ENCODE measurements around the gene CAMKMT.

Gene CAMKMT

DNA sequence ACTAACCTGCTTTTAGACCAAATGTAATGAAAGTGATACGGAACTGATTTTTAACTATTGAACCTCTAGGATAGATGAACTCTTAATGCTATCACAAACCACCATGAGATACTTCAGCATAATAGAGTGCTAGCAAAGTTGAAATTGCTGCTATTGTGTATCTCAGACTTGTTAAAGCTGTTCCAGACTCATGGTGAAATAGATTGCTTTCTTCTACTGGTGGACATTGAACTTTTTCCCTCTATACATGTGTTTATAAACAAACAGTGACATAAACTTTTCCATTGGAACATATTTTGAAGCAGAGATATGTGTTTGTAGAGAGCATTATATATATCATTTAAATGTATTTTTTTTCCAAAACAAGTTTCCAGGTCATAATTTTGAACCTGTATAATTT, 157.3 kb downstream of the CAMKMT start:
- DNase-seq, result no peak

DNA sequence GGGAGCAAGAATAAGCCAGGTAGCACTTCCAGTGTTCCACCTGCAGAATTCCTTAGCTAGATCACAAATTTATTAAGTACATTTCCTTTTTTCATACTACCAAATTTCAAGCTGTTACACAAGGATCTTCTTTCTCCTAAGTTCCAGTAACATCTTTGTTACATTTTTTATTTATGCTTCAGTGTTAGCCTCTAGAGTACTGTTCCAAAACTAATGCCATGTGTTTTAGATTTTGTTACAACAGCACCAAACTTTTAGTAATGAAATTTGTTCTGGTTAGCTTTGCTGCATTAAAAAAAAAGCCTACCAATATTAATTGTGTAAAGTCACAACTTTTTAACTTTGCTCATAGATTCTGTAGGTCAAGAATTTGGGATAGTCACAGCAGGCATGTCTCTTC, 161.1 kb downstream of the CAMKMT start:
- DNase-seq, result no peak

DNA sequence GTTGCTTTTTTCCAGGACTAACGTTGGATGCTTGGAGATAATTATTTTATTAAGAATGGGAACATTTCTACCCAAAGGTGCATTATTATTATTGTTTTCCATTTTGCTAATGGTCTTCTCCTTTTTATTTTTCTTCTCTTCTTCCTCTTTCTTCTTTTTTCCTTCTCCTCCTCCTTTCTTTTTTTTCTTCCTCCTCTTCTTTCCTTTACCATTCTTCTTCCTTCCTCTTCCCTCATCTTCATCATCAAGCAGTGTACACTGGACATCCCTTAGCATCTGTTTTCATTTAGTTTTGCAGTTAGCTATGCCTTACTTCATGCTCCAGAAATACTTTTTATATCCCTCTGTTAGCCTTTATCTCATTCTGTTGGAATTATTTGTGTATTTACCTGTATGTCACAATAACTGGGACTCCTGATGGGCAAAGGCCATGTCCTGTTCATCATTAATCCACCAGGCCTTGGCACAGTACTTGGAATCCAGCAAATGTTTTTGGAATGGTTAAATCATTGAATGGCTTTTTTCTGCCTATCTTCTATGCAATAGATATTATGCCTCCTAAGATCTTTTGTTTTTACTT, 162.7 kb downstream of the CAMKMT start:
- DNase-seq, result no peak

DNA sequence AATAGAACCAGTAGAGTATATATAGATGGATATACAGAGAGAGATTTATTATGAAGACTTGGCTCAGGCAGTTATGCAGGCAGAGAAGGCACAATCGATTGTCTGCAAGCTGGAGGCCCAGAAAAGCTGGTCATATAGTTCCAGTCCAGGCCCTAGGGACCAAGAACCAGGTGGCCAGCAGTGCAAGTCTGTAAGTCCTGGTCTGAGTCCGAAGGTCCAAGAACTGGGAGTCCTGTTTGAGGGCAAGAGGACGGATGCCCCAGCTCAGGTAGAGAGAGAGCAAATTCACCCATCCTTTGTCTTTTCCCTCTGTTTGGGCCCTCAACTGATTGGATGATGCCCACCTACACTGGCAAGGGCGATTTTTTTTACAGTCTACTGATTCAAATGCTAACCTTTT, 164.6 kb downstream of the CAMKMT start:
- no peak for DNase-seq

DNA sequence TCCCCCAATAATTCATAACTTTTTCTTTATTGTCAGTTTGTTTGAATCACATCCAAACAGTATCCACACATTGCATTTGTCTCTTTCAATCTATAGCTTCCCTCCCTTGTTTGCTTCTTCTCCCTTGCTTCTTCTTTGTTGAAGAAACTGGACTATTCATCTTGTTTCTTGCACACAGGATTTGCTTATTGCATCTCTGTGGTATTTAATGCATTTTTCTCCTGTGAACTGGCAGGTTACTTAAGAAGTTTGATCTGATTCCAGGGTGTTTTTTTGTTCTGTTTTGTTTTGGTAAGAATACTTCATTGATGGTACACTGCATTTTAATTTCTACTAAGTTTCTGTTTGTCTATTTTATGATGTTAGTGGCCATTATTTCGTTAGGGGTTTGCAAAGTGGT, 166.8 kb downstream of the CAMKMT start:
- DNase-seq, result no peak

DNA sequence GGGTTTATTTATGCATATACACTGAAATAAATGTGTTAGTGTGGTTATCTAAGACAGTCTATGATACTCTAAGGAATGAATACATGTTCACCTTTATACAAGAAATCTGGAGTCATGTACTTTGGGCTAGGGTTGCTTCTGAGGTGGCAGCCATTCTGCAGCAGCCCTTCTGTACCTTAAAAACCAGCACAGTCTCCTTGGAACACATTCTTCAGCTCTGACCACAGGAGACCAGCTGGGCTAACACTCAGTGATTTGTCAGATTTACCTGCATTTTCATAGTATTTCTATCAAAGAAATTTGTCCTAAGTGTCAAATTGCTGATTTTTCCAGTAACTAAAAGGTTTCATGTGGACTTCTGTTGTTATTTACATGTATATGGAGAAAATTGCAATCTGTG, 167.7 kb downstream of the CAMKMT start:
- DNase-seq, result no peak

DNA sequence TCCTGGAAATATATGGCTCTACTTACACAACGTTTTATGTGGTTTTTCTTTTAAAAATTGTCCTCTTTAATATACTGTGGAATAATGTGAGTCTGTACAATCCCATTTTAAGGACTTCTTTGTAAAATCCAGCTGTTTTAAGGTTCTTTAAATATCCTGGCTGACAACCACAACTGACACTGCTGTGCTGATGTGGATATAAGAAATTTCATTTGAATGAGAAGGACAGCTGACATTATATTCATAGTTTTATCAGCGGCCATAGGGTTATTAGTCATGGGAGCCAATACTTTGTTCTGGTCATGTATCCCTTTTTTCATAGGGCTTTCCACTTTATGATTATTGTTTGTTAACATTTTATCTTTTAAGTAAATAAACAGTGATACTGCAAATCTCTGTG, 169.5 kb downstream of the CAMKMT start:
- DNase-seq, result no peak

DNA sequence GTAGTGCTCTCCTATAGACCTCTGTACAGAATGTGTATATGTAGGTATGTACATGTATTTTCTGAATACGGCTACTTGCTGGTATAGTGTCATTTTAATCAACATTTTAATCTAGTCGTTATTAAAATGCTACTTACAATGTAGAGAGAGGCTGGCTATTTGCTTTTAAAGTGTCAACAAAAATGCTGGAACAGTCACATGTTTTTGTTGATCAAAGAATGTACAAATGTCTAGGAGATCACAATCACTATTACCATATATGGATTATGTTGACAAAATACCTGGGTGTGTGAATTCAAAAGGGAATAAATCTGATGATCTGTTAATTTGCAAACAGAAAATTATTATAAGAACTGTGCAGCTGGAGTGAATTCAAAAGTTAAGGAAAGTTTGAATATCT, 170.3 kb downstream of the CAMKMT start:
- DNase-seq, result no peak

DNA sequence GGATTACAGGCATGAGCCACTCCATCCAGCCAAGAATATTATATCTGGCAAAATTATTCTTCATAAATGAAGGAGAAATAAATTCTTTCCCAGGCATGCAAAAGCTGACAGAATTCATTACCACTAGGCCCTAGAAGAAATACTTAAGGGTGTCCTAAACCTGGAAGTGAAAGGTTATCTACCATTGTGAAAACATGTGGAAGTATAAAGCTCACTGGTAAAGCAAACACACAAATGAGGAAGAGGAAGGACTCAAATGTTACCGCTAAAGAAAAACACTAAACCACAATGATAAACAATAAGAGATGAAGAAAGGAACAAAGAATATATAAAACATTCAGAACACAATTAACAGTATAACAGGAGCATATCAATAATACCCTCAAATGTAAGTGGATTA, 171.8 kb downstream of the CAMKMT start:
- no peak for DNase-seq

DNA sequence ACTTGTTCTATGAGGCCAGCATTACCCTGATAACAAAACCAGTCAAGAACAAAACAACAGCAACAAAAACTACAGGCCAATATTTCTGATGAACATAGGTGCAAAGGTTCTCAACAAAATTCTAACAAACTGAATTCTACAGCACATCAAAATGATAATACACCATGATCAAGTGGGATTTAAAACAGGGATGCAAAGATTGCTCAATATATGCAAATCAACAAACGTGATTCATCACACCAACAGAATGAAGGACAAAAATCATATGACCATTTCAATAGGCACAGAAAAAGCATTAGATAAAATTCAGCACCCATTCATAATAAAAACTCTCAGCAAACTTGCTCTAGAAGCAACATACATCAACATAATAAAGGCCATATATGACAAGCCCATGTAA, 173.6 kb downstream of the CAMKMT start:
- no peak for DNase-seq

DNA sequence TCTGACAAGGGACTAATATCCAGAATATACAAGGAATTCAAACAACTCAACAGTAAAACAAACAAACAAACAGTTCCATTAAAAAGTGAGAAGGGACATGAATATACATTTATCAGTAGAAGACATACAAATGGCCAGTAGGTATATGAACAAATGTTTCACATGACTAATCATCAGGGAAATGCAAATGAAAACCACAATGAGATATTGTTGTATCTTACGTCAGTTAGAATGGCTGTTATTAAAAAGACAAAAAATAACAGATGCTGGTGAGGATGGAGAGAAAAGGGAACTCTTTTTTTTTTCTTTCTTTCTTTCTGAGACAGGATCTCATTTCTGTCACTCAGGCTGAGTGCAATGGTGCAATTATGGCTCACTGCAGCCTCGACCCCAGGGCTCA, 175.5 kb downstream of the CAMKMT start:
- DNase-seq, result no peak

DNA sequence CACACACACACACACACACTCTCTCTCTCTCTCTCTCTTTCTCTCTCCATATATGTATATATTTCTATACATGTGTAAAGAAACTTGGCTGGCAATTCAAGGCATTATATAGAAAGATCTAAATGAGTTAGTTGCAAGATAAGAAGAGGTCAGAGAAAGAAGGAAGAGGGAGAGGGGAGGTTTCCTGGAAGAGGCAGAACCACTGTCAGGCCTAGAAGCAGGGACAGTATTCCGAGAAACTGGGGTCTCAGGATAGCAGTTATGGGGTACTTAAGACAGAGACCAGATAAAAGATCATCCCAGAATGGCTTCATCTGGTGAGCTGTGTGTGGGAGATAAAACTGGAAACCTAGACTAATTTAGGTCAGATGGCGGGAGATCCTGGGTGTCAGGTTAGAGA, 180.8 kb downstream of the CAMKMT start:
- DNase-seq, result no peak

DNA sequence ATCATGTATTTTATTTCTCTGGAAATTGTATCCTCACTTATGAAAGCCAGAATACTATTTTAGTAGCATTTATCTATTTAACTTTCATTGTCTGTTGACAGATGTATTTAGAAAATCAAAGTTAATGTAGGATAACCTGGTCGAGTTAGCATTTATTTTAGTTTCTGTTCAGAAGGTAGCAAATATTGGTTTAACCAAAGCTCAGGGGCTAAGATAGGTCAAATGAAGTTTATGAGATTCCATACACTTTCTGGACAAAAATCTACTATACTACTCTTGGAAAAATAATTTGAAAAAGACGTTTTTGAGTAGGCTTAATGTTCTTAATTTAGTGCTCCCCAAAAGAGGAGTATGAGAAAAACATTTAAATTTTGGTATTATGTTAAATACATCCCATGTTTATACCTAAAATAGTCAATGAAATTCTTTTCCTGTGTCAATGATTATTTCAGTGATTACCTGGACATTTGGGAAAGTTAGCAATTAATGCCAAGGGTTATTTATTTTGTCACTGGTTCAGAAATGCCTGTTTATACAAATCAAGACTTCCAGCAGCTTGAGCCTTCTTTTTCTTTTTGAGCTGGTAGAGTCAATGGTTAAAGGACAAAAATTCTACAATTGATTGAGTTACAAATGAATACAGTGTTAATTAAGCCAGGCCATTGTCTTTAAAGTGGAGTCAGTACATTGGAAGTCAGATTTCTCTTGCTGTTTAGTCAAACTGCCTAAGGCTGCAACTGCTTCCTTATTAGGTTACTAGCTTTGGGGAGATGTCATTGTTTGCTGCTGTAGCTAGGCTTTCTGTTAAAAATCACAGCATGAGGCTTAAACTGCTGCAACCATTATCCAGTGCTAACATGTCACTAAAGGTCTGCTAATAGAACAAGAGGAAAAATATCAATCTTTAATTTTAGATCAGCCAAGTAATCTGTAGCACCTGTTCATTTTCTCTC, 182.3 kb downstream of the CAMKMT start:
- DNase-seq, result no peak

DNA sequence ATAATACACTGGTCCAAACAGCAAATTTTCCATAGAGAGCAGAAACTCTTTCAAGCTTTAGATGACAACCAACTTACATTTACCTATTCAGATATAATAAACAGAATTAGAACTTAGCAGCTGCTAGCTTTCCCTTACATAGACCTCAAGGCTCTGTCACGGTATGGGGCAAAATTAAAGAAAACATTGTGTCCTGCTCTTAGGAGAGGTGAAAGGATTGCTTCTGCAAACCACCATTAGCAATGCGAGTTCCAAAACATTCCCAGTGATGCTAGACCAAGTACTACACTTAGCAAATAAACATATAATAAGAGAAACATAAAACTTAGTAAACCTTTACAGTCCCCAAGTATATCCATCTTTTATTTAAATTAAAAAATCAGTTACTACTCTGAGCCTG, 183.3 kb downstream of the CAMKMT start:
- DNase-seq, result no peak

DNA sequence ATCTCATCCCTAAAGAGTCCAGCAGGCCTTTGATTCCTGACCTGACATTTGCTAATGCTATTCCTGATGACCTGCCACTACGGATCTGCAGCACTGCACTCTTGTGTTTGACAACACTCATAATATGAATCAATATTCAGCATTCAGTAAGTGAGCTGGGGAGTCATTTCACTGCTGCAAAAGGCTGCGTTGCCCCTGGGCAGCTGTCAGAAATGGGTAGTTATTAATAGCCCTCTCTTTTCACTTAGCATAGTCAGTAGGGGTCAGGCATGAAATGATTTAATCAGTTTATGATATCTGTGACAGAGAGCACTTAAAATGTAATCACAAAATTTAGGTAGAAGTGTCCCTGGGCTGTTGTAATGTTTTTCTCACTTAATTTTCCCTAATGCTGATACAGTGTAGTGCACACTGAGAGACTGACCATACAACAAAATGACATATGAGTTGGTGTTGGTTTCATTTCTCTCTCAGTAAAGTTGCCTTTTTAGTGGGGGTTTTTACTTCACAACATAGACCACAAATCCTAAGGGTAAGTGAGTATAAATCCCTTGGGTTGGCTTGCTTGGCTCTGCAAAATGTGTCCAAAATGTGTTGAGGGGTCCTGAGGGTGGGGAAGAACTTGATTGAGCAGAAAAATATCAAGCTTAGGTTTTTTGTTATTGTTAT, 184.8 kb downstream of the CAMKMT start:
- no peak for DNase-seq

DNA sequence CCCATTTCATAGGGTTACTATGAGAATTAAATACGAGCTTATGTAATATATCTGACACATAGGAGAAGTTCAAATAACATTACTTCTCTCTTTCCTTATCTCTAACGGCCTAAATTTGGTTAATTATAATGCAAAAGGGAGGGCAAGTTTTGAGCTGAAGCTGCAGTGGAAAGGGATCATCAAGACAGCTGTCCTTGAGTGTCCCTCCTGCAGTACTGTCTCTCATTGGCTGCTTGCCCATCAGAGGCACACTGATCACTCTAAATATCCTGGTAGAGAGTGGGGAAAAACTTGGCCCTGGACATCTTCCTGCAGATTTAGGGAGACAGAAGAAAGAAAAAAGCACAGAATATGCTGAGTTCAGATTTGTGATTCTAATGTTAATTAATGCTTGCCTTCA, 186.0 kb downstream of the CAMKMT start:
- DNase-seq, result no peak

DNA sequence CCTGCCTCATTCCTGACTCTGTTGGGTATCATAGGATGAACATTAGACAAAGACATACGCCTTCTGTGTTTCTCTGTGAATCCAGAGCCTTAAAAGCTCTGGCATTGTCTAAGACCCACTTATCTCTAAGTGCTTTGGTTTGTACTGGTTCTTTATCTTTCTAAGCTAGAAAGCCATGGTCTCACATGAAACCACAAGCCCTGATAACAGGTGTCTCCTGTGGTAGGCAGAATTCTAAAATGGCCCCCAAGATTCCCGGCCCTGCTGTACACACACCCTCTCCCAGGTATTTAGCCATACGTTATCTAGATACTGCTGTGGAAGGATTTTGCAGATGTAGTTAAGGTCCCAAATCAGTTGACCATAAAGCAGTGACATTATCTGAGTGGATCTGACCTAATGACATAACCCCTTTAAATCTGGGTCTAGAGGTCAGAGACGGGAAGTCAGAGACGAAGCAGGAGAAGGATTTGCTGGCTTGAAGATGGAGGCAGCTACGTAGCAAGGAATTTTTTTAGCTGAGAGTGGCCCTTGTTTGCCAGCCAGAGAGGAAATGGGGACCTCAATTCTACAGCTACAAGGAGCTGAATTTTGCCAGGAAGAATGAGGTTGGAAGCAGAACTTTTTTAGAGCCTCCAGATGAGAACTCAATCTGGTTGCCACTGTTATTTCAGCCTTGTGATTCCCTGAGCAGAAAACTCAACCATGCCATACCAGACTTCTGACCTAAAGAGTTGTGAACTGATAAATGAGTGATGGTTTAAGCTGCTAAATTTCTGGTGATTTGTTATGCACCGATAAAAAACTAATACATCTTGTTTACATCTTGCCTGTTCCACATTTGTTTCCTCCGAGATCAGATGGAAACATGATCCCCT, 186.7 kb downstream of the CAMKMT start:
- DNase-seq, result no peak

DNA sequence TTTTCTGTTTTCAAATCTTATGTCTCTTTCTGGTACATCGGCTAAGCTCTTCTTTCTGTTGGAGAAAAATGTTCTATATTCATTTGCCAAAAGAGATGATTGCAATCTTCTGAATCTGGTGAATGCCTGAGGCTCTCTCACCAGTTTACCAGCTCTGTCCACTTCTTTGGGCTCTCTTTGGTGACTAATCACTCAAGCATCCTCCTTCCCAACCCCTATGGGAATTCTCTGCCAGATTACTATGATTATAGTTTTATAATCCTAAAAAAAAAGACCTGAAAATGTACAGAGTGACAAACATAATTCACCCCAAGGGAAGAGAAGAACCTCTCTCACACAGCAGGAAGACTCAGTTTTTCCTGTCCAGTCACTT, 187.3 kb downstream of the CAMKMT start:
- DNase-seq, result no peak

DNA sequence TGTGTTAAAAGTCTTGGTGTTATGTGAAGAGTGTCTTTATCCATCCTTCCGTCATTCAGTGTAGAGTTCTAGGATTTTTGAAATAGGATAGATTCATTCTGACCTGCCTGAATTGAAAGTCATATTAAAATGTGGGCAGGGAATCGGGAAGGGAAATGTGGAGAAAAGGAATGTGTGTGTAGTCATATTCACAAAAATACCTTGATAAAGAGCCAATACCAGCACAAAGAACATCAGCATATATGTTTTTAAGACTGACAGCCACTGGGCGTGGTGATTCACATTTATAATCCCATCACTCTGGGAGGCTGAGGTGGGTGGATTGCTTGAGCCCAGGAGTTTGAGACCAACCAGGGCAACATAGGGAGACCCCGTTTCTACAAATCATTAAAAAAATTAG, 188.1 kb downstream of the CAMKMT start:
- no peak for DNase-seq

DNA sequence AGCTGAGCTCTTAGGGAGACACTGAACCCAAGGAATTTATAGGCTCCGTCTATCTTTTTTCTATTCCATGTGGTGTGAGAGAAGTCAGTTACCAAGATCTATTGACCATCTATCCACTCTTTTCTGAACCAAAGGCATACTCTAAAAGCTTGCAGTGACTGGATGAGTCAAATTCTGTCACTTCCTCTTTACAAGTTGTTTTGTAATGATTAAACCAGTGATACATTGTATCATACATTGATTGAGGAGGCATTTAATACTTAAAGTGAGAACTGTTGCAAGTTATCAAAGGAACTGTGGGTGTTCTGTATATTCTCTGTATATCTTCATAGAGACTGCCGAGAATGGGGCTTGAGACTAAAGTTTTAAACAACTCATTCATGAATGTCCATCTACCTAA, 188.8 kb downstream of the CAMKMT start:
- no peak for DNase-seq

DNA sequence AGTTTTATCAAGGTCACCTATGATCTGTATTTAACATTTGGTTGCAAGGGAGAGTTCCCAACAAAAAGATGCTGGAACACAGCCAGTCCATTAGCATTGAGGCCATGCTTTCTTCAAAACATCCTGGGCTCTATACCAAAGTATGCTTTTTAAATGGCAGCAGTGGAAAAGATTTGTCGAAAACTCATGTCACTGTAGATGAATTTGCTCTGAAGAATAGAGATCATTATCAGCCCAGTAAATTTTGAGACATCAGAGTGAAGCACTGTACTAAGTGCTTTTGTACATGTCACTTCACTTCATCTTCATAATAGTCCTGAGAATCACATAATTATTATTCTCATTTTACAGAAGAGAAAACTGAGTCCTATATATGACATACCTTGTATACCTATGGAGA, 189.8 kb downstream of the CAMKMT start:
- no peak for DNase-seq

DNA sequence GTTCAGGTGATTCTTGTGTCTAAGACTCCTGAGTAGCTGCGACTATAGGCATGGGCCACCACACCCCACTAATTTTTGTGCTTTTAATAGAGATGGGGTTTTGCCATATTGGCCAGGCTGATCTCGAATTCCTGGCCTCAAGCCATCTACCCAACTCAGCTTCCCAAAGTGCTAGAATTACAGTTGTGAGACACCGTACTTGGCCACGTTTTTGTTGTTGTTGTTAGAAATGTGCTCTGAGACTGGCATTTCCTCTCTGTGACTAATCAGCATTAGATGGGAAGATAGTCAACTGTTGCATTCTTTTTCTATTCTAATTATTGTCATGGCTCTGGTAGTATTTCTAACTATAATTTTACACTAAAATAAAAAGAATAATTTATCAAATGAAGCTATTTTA, 191.7 kb downstream of the CAMKMT start:
- DNase-seq, result no peak

DNA sequence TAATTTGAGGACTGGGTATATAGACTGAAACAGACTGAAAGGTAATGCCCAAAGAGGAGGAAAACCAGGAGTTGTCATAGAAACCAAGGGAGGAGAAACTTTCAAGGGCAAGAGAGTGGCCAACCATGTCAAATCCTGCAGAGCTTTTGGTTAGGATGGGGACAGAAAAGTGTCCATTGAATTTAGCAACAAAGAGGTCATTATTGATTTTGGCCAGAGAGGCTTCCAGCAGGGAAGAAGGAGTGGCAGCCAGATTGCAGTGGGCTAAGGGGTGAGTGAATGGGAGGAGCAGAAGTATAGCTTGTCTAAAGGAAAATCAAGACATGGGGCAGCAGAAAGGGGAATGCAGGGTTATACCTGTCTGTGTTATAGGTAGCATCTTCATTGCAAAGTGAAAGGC, 194.0 kb downstream of the CAMKMT start:
- no peak for DNase-seq

All from SHP77 (cell line).